Raji (cell line): ENCODE results near the gene ANKRD37.

Source experiments
- POLR2A ChIP-seq: IDR thresholded peaks from 2 replicates; pipeline ENCODE4 v1.6.1; 2011; ENCODE audit warnings: low read depth, low read length, control low read depth; ENCODE audit not compliant: insufficient read depth

ANKRD37 gene

DNA sequence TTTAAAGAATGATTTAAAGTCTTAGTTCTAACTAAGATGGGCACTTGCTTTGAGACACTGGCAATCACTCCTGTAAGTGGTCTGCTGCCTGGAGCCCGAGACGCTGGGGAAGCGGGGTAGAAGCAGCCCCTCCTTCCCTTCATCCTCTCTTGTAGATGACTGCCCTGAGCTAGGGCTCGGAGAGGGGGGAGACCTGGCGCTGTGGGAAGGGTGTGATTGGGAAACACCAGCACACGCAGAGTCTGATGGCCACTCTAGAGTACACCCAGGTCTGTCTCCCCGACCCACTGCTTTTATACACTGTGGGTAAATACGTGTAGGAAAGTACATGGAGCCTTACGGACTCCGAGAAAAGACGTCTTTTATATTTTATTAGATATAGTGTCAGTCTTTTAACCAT lies 24.9 kb upstream of the ANKRD37 start:
- no peak for TF ChIP-seq POLR2A

DNA sequence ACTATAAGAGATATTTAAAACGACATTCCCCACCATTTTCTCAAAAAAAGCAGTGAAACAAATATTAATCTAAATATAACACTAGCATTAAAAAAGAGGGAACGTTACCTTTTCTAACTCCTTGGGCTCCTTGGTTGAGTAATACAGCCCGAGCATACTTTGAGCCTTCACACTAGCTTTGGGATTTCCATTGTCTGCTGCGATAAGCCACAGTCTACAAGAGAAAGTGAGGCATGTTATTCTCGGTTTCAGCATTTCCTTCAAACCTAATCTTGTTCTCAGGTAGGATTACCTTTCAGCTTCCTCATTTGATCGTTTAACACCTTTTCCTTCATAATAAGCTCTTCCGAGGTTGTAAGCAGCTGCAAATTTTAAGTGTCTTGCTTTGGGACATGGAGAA lies 22.6 kb upstream of the ANKRD37 start:
- TF ChIP-seq POLR2A, result no peak

- no peak for TF ChIP-seq POLR2A
Measured at GRCh38 chr4:185374573-185374972, 22.1 kb upstream of the ANKRD37 start.

DNA sequence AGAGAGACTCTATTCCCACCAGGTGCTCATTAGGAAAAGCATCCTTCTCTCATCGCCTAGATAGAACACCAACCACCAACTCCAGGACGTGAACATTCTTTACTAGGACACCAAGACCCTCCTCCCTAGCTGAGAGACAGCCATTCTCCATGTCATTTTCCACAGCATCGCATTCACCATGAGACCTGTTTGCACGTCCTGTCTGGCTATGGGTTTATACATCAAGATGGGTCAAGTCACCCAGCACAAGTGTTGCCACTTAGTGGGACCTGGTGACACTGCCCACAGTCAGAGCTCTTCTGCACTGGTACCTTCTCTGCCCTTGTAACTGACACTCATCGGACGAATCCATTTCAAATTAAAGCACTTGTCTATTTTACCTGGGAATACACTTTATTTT lies 18.4 kb upstream of the ANKRD37 start:
- no peak for TF ChIP-seq POLR2A

GRCh38 chr4:185379326-185380295 lies 17.0 kb upstream of the ANKRD37 start:
- TF ChIP-seq POLR2A, result no peak

DNA sequence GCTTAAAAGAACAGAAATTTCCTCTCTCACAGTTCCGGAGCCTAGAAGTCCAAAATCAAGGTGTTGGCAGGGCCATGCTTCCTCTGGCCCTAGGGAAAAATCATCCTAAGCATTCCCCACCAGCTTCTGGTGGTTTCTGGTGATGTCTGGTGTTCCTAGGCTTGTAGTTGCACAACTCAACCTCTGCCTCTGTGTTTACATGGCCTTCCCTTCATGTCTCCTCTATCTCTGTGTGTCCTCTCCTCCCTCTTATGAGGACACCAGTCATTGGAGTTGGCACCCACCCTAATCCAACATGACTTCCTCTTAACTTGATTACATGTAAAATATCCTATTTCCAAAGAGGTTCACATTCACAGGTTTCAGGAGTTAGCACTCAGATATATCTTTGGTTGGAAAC lies 16.3 kb upstream of the ANKRD37 start:
- TF ChIP-seq POLR2A, result no peak

DNA sequence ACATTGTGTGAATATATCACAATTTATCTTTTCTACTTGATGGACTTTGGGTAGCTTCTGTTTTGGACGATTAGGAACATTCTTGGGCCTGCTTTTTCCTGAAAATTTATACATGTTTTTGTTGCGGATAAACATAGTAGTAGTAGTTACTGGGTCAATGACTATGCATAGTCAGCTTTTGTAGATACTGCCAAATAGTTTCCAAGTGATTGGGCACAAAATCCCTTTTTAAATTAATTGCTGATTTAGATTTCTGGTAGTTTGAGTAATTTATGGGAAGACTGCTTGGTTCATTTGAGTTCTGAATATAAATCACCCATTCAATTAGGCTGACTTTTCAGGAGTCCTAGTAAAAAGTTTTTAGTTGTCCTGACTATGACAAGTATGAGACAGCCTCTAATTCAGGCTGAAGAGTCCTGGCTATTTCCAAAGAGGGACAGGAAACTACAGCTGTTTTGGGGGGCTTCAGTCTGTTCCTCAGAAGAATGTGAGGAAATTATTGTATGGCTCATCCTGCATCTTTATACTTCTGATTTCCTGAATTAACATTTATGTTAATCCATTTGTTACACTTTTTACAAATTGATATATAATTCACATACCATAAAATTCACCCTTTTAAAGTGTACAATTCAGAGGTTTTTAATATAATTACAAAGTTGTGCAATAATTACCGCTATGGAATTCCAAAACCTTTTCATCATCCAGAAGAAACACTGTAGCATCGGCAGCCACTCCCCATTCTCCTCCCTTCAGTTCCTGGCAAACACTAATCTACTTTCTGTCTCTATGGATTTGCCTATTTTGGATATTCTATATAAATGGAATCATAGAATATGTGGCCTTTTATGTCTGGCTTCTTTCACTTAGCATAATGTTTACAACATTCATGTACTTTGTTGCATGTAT lies 15.1 kb upstream of the ANKRD37 start:
- no peak for TF ChIP-seq POLR2A

DNA sequence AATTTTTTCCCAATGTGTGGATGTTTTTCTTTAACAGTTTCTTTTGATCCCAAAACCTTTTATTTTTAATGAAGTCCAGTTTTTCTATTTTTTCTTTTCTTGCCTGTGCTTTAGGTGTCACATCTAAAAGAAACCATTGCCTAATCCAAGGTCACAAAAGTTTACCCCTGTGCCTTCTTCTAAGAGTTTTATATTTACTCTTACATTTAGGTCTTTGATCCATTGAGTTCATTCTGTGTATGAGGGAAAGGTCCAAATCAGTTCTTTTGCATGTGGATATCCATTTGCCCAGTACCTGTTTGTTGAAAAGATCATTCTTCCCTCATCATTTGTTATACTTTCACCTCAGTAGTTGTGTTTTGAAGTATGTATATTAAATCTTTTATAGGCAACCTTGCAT lies 13.9 kb upstream of the ANKRD37 start:
- TF ChIP-seq POLR2A, result no peak

GRCh38 chr4:185383451-185383850 lies 13.2 kb upstream of the ANKRD37 start:
- no peak for TF ChIP-seq POLR2A

GRCh38 chr4:185384061-185384460 lies 12.6 kb upstream of the ANKRD37 start:
- TF ChIP-seq POLR2A, result no peak

- TF ChIP-seq POLR2A, result no peak
Measured at GRCh38 chr4:185384930-185385331, 11.7 kb upstream of the ANKRD37 start.

GRCh38 chr4:185387957-185388356 lies 8.7 kb upstream of the ANKRD37 start:
- no peak for TF ChIP-seq POLR2A

- no peak for TF ChIP-seq POLR2A
Measured at GRCh38 chr4:185390941-185391340, 5.7 kb upstream of the ANKRD37 start.

DNA sequence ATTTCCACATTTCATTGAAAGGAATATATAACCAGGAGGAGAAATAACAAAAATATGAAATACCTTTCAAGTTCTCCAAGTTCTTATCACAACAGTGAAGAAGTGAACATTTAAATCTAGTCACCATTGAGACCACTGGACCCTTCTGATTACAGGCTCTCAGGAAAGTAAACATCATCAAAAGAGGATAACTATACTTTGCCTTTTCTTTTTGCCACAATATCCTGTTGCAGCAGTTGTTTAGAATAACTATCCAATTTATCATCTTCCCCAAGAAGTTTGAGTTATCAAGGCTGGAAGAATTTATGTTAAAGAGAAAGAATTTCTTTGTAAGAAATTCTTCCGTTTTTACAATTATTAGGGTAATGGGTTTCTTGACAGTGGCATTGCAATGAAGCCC lies 4.5 kb upstream of the ANKRD37 start:
- no peak for TF ChIP-seq POLR2A

DNA sequence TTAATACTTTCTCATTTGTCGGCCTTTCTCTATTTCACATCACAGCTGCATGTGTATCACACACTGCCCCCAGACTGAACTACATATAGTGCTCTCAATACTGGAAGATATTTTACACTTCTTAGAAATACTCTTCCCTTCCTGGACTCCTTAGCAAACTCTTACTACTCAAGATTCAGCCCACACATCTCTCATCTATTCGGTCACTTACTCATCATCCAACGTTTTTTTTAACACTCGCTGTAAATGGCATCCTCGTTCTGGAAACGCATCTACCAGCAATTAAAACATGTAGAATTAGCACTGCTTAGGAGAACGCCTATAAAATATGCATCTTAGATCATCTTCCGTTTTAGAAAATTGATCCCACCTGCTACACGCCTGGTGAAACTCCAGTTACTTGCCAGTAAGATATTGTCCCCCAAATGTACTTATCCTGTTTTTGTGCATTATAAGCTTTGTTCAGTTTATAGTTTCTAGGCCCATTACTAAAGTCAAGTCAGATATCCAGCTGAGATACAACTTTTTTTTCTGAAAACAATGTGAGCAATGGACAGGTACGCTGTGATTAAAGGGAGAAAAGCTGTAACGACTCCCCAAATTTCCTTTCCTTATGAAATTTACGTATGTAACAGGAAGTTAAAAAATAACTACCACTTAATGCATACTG lies 1.9 kb upstream of the ANKRD37 start:
- no peak for TF ChIP-seq POLR2A

DNA sequence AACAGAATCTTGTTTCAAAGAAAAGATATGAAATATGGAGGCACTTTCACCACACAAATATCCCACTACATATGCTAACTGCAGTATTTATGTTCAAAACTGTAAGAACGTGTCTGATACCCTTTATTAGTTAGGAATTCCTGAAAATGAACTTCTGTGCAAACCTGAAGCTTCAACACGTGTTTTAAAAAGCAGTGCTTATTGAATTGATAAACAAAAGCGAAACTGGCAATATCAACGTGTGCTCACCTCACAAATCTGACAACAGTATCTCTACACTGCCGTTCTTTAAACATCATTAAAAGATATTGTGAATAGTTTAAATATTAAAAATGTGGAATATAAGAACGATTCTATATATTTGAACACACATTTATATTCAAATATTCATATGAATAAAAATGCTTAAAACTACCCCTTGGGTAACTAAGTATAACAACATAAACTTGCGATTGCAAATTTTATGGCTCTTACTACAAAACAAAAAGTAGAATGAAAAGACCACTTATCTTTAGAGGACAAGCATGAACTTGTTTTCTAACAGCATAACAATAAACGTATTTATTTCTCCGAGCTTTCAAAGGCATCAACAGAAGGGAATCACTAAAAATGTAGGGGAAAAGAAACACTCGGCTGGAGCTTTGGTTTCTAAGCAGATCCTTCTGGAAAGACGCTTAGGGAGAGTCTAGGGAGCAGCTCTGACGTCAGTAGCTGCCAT lies 1.2 kb upstream of the ANKRD37 start, which contains the start of gene LRP2BP:
Gene LRP2BP, minus strand, starts transcription at position 687 of the 718 bp plus-strand sequence. CDS start 17,738 bp downstream, outside the sequence.
- TF ChIP-seq POLR2A, result no peak
